Spleen (tissue), 7 donors: ENCODE data around the gene KRTAP10-8.
"Not testable (repeated sequence)": the region's sequence is repeated elsewhere in the genome, so short reads cannot be mapped to it uniquely, and the experiment has no call there.

Experiments used
- POLR2A ChIP-seq, 3 donors: fragments of 450-650 bp; IDR thresholded peaks; one replicate each; pipeline ENCODE4 v1.5.1; 2017; ENCODE audit warnings: antibody characterized with exemption in 3 of 3, mild to moderate bottlenecking in 1 of 3
- POLR2AphosphoS5 ChIP-seq, 3 donors: sonication (generic); formaldehyde crosslinking; IDR thresholded peaks; one replicate each; pipeline ENCODE4 v1.5.1; 2017; ENCODE audit warnings: antibody characterized with exemption in 3 of 3
- TF ChIP-seq, protein P1 (sequence below), 11 experiments: fragments of 200-600 bp in 7 of 11; fragments of 450-650 bp in 4 of 11; sonication (generic) in 4 of 11; IDR thresholded peaks in 8 of 11; conservative IDR thresholded peaks in 3 of 11; 1 replicate in 7 of 11; 2 replicates in 4 of 11; pipeline versions ENCODE4 v1.4.0 to v1.8.0; 2016 to 2021; ENCODE audit warnings: antibody characterized with exemption in 11 of 11, inconsistent platforms in 4 of 11, mild to moderate bottlenecking in 1 of 11
- donor health status: DM: no; HTN: no; CAD: no; lungs with moderate emphysema.
- donor health status: DM: no; HTN: no; CAD: no.
- donor health status: DM: no; HTN: no; CAD: no.

GRCh38 chr21:44601091-44601490 is 10.8 kb upstream of the KRTAP10-8 start:
- TF ChIP-seq, protein P1, sequence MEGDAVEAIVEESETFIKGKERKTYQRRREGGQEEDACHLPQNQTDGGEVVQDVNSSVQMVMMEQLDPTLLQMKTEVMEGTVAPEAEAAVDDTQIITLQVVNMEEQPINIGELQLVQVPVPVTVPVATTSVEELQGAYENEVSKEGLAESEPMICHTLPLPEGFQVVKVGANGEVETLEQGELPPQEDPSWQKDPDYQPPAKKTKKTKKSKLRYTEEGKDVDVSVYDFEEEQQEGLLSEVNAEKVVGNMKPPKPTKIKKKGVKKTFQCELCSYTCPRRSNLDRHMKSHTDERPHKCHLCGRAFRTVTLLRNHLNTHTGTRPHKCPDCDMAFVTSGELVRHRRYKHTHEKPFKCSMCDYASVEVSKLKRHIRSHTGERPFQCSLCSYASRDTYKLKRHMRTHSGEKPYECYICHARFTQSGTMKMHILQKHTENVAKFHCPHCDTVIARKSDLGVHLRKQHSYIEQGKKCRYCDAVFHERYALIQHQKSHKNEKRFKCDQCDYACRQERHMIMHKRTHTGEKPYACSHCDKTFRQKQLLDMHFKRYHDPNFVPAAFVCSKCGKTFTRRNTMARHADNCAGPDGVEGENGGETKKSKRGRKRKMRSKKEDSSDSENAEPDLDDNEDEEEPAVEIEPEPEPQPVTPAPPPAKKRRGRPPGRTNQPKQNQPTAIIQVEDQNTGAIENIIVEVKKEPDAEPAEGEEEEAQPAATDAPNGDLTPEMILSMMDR (IDR thresholded peaks at IDR 0.05 in 8 of 11, conservative IDR thresholded peaks at IDR 0.05 in 3 of 11) = not testable (repeated sequence)
- not testable (repeated sequence) for TF ChIP-seq POLR2A, POLR2AphosphoS5 (IDR thresholded peaks at IDR 0.05)
